Fibroblast of lung (primary cell): ENCODE results near the gene AQP1. TPM values are rescaled to one million over a fixed set of nuclear protein-coding genes. Genes with fewer than 3 reads are reported as not detected.
A peak's percentile ranks its signal among the peaks of the same experiment; 100 is the strongest.

Source experiments
- DNase-seq, 2 donors: peaks; one replicate each; pipeline versions ENCODE4 v3.0.0 to v3.0.0-alpha.2; 2010; ENCODE audit warnings: low read depth in 2 of 2
- H2AFZ ChIP-seq: 2 replicates; pipeline ENCODE4 v1.5.1; 2012; ENCODE audit warnings: low read length, control low read depth, inconsistent platforms
- H3K27ac ChIP-seq: 2 replicates; pipeline ENCODE4 v1.5.1; 2011; ENCODE audit warnings: low read length, control low read depth; ENCODE audit not compliant: insufficient read depth
- H3K27me3 ChIP-seq: 2 replicates; pipeline ENCODE4 v1.5.1; 2011; ENCODE audit warnings: mild to moderate bottlenecking, low read length; ENCODE audit not compliant: control insufficient read depth, insufficient read depth
- H3K36me3 ChIP-seq: 2 replicates; pipeline ENCODE4 v1.5.1; 2011; ENCODE audit warnings: low read length; ENCODE audit not compliant: control insufficient read depth, insufficient read depth
- H3K4me1 ChIP-seq: 2 replicates; pipeline ENCODE4 v1.5.1; 2011; ENCODE audit warnings: low read length; ENCODE audit not compliant: control insufficient read depth, insufficient read depth; ENCODE audit errors: extremely low read depth
- H3K4me2 ChIP-seq: 2 replicates; pipeline ENCODE4 v1.5.1; 2011; ENCODE audit warnings: low read length, control low read depth; ENCODE audit not compliant: insufficient read depth; ENCODE audit errors: extremely low read depth
- H3K4me3 ChIP-seq, 4 experiments: fragments of 200-600 bp in 1 of 4; sonication (generic) in 1 of 4; replicated peaks in 1 of 4; 2 replicates each; pipeline ENCODE4 v1.5.1; 2011 to 2016; ENCODE audit warnings: low read length in 4 of 4, low read depth in 3 of 4, mild to moderate bottlenecking in 3 of 4, control low read depth in 2 of 4, inconsistent platforms in 1 of 4, mixed read lengths in 1 of 4; ENCODE audit not compliant: insufficient read depth in 1 of 4; ENCODE audit errors: control extremely low read depth in 1 of 4
- H3K79me2 ChIP-seq: 2 replicates; pipeline ENCODE4 v1.5.1; 2012; ENCODE audit warnings: mild to moderate bottlenecking, low read length, inconsistent platforms; ENCODE audit not compliant: control insufficient read depth, insufficient read depth
- H3K9ac ChIP-seq: 2 replicates; pipeline ENCODE4 v1.5.1; 2011; ENCODE audit warnings: mild to moderate bottlenecking, low read length, control low read depth; ENCODE audit not compliant: insufficient read depth
- H3K9me3 ChIP-seq: 2 replicates; pipeline ENCODE4 v1.5.1; 2012; ENCODE audit warnings: low read depth, low read length; ENCODE audit not compliant: control insufficient read depth, insufficient read depth
- H4K20me1 ChIP-seq: 2 replicates; pipeline ENCODE4 v1.5.1; 2011; ENCODE audit warnings: low read length; ENCODE audit not compliant: control insufficient read depth, insufficient read depth; ENCODE audit errors: extremely low read depth
- CTCF ChIP-seq, 2 donors: IDR thresholded peaks in 1 of 2; conservative IDR thresholded peaks in 1 of 2; 1 replicate in 1 of 2; 2 replicates in 1 of 2; pipeline ENCODE4 v1.5.1; 2011 to 2012; ENCODE audit warnings: low read length in 2 of 2, control low read depth in 1 of 2, inconsistent platforms in 1 of 2, low read depth in 1 of 2, mild to moderate bottlenecking in 1 of 2
- EZH2 ChIP-seq: IDR thresholded peaks from 2 replicates; pipeline ENCODE4 v1.5.1; 2012; ENCODE audit warnings: low read length, control low read depth, mild to moderate bottlenecking; ENCODE audit errors: missing control alignments
- polyA plus RNA-seq, 2 donors: library from polyadenylated mRNA; depleted of rRNA in 1 of 2; stranded (reverse) in 1 of 2; unstranded in 1 of 2; fragments of >200 nt; gene quantifications; 2 replicates each; pipeline ENCODE4 v1.2.1, GENCODE V29; 2011 to 2012; ENCODE audit warnings: missing spikeins in 1 of 2
- total RNA-seq: library from RNA; depleted of rRNA; stranded (reverse); fragments of >200 nt; gene quantifications from 2 replicates; pipeline ENCODE4 v1.2.1, GENCODE V29; 2014

AQP1 gene
- total and polyA plus RNA-seq, 2 donors (not counting 1 experiment from before 2014, with no cell fraction given), result 13.0 to 44.6 TPM

- Histone ChIP-seq H3K4me3 (no peak overlapping the region), H3K9me3 (no peaks in the 10 kb centered on the region), H3K27ac (no peak overlapping the region), H3K4me1 (peaks cover 4% of the 10 kb centered on the region), H3K9ac (no peak overlapping the region), H3K79me2 (no peaks in the 10 kb centered on the region), H3K4me2 (no peak overlapping the region), H4K20me1 (no peaks in the 10 kb centered on the region), H3K36me3 (no peaks in the 10 kb centered on the region), H2AFZ (no peak overlapping the region), H3K27me3 (no peaks in the 10 kb centered on the region)
- DNase-seq, result no peak
- no peak for TF ChIP-seq EZH2
- TF ChIP-seq CTCF (conservative IDR thresholded peaks at IDR 0.05 in 1 of 2, IDR thresholded peaks at IDR 0.05 in 1 of 2; ENCODE audit: low read depth in 1 of 2, low read length in 2 of 2), result no peak
These were observed 20.4 kb downstream of the AQP1 start for GRCh38 chr7:30931929-30932540.

- no peaks in the 10 kb centered on the region for H3K9me3 ChIP-seq
- H3K4me1 ChIP-seq, result peaks cover 4% of the 10 kb centered on the region
- no peak overlapping the region for H3K9ac ChIP-seq
- H3K27ac ChIP-seq, result no peak overlapping the region
- TF ChIP-seq EZH2 (no peak), CTCF (conservative IDR thresholded peaks at IDR 0.05 in 1 of 2, IDR thresholded peaks at IDR 0.05 in 1 of 2; ENCODE audit: low read depth in 1 of 2, low read length in 2 of 2) (no peak)
- no peak overlapping the region for H3K4me2 ChIP-seq
- H3K27me3 ChIP-seq, result no peaks in the 10 kb centered on the region
- no peaks in the 10 kb centered on the region for H3K79me2 ChIP-seq
- no peak overlapping the region for H3K4me3 ChIP-seq
- H2AFZ ChIP-seq, result no peak overlapping the region
- H3K36me3 ChIP-seq, result no peaks in the 10 kb centered on the region
- DNase-seq, result peak in 1 of 2 donors; percentile 8
- no peaks in the 10 kb centered on the region for H4K20me1 ChIP-seq
These were observed 20.9 kb downstream of the AQP1 start for GRCh38 chr7:30932562-30932961.

- Histone ChIP-seq H3K4me3 (no peak overlapping the region), H2AFZ (no peak overlapping the region), H3K9me3 (no peaks in the 10 kb centered on the region), H3K79me2 (no peaks in the 10 kb centered on the region), H4K20me1 (no peaks in the 10 kb centered on the region), H3K4me2 (no peak overlapping the region), H3K9ac (no peak overlapping the region), H3K27me3 (no peaks in the 10 kb centered on the region), H3K36me3 (no peaks in the 10 kb centered on the region), H3K4me1 (peaks cover 4% of the 10 kb centered on the region), H3K27ac (no peak overlapping the region)
- TF ChIP-seq CTCF (conservative IDR thresholded peaks at IDR 0.05 in 1 of 2, IDR thresholded peaks at IDR 0.05 in 1 of 2; ENCODE audit: low read depth in 1 of 2, low read length in 2 of 2), result no peak
- no peak for DNase-seq
These were observed 21.7 kb downstream of the AQP1 start for GRCh38 chr7:30933124-30933974.
